Immature natural killer cell (primary cell): ENCODE results near the gene NSUN4. TPM values are rescaled to one million over a fixed set of nuclear protein-coding genes. Genes with fewer than 3 reads are reported as not detected.

Experiments
- DNase-seq, 3 donors: peaks; one replicate each; pipeline ENCODE4 v3.0.0; 2022; ENCODE audit warnings: mixed read lengths in 1 of 3
- H3K27ac Mint-ChIP-seq, 6 donors: one replicate each; pipeline ENCODE4 v1.8.0; 2020; ENCODE audit warnings: mixed read lengths in 6 of 6, mild to moderate bottlenecking in 5 of 6, inconsistent platforms in 4 of 6, moderate library complexity in 3 of 6
- H3K27me3 Mint-ChIP-seq, 3 donors: one replicate each; pipeline ENCODE4 v1.8.0; 2020 to 2021; ENCODE audit warnings: low read depth in 3 of 3, mild to moderate bottlenecking in 3 of 3, mixed read lengths in 3 of 3, moderate library complexity in 3 of 3, inconsistent platforms in 1 of 3
- H3K36me3 Mint-ChIP-seq, 3 donors: one replicate each; pipeline ENCODE4 v1.8.0; 2020; ENCODE audit warnings: mixed read lengths in 3 of 3, inconsistent platforms in 2 of 3, mild to moderate bottlenecking in 2 of 3
- H3K4me1 Mint-ChIP-seq, 2 donors: one replicate each; pipeline ENCODE4 v1.8.0; 2020; ENCODE audit warnings: inconsistent platforms in 2 of 2, mild to moderate bottlenecking in 2 of 2, mixed read lengths in 2 of 2, moderate library complexity in 1 of 2
- H3K4me3 Mint-ChIP-seq, 5 donors: one replicate each; pipeline ENCODE4 v1.8.0; 2020; ENCODE audit warnings: mild to moderate bottlenecking in 5 of 5, mixed read lengths in 5 of 5, inconsistent platforms in 3 of 5, moderate library complexity in 3 of 5
- H3K9me3 Mint-ChIP-seq, 6 donors: one replicate each; pipeline ENCODE4 v1.8.0; 2020; ENCODE audit warnings: mild to moderate bottlenecking in 6 of 6, mixed read lengths in 6 of 6, inconsistent platforms in 4 of 6, moderate library complexity in 3 of 6
- polyA plus RNA-seq, 3 donors: library from polyadenylated mRNA; unstranded; fragments of 300-500 nt; fragmentation: Illumina TruSeq; gene quantifications; one replicate each; pipeline ENCODE4 v1.2.3, GENCODE V29; 2021

NSUN4 gene
- polyA plus RNA-seq, 3 donors from 2014 or later = 3.4 to 16.3 (median 7.4) TPM

DNA sequence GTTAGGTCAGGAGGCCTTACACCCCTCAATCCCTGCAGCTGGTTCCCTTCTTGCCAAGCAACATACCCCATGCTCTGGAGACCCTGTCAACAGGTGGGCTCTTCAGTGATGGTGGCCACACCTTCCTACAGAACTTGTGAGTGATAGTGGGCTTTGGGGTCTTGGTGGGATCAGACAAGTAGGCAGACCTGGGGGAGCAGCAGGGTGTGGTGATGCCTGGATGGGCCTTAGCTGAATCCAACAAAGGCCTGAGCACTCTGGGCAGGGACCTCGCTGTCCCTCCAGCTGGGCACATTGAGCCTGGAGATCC, 68.4 kb downstream of the NSUN4 start:
- DNase-seq = no peak
- H3K36me3 Mint-ChIP-seq = no peaks in the 10 kb centered on the region
- H3K4me1 Mint-ChIP-seq = peaks cover 9 to 15% of the 10 kb centered on the region in 2 donors
- no peak overlapping the region for H3K4me3 Mint-ChIP-seq
- H3K27me3 Mint-ChIP-seq = peaks cover 2 to 3% (median 3%) of the 10 kb centered on the region in 3 donors
- H3K9me3 Mint-ChIP-seq = no peaks in the 10 kb centered on the region
- H3K27ac Mint-ChIP-seq = no peak overlapping the region

DNA sequence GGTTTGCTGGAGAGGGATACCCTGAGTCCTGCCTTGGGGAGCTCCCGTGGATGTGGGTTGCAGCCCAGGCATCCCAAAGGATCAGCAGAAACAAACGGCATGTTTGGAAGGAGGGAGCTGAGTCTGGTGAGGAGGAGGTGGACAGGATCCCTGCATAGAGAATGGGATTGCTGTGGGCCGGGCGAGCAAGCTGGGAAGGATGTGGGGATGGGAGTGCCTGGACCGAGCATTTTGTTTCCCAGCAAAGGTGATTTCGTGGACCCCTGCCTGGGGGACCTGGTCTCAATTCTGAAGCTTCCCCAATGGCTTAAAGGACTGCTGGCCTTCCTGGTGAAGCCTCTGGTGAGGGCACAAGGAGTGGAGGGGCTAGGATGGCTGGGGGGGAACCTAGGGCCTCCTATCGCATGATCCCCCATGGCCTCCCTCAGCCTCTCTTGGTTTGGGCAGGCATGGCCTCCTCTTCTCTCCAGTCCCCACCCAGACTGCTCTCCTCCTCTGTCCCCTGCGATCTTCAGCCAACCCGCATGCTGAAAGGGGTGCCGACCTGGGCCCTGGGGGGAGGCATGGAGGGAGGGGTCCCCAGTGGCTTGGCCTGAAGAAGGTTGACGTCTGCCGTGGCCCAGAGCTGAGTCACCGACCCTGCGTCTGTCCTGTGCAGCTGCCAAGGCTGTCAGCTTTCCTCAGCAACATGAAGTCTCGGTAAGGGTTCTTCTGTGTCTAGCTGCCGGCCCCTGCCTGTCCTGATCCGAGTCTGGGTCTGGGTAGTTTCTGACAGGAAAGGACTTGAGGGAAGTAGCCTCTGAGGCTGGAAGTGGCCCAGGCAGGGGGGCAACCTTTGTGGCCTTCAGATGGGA, 69.8 kb downstream of the NSUN4 start:
- DNase-seq = no peak
- Mint-ChIP-seq H3K36me3 (no peaks in the 10 kb centered on the region), H3K4me1 (peaks cover 9 to 15% of the 10 kb centered on the region in 2 donors), H3K27ac (no peak overlapping the region), H3K27me3 (peaks cover 2 to 5% (median 3%) of the 10 kb centered on the region in 3 donors), H3K9me3 (no peaks in the 10 kb centered on the region), H3K4me3 (no peak overlapping the region)

DNA sequence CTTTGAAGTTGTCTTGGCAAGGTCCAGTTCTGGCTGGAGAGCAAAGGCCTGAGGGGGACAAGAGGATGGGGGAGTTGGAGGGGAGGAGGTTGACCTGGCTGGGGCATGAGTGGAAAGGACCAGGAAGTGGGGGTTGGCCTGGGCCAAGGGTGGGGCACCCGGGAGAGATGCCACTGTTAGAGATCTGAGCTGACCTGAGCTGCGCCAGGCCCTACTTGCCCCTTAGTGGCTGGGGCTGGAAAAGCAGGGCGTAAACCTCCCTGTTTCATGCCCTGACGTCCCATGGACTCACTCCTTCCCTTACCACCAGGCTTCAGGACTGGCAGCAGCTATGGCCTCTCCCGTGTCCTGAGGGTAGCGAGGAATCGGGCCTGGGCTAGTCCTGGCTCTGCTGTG, 70.4 kb downstream of the NSUN4 start:
- Mint-ChIP-seq H3K9me3 (no peaks in the 10 kb centered on the region), H3K27me3 (peaks cover 2 to 5% (median 3%) of the 10 kb centered on the region in 3 donors), H3K4me3 (no peak overlapping the region), H3K4me1 (peaks cover 9 to 15% of the 10 kb centered on the region in 2 donors), H3K36me3 (no peaks in the 10 kb centered on the region), H3K27ac (no peak overlapping the region)
- DNase-seq = no peak

Other genes with a start within 250 kb of the NSUN4 start
- gene PIK3R3, start 208.2 kb upstream of the NSUN4 start, polyA plus RNA-seq = 1 to 10 TPM; 1.6 to 7.7 (median 3.7) TPM
- not detected for gene TSPAN1, start 165.7 kb upstream of the NSUN4 start, polyA plus RNA-seq
- gene P3R3URF, start 164.3 kb upstream of the NSUN4 start, polyA plus RNA-seq = not detected
- gene POMGNT1, start 142.4 kb upstream of the NSUN4 start, polyA plus RNA-seq = 10 to 100 TPM; 33.7 to 36.3 (median 35.7) TPM
- under 1 TPM in 1 of 3 donors, not detected in 2; 0.10 TPM for gene LURAP1, start 137.5 kb upstream of the NSUN4 start, polyA plus RNA-seq
- under 1 TPM in 2 of 3 donors, not detected in 1; 0.51 to 0.90 TPM for gene RAD54L, start 93.0 kb upstream of the NSUN4 start, polyA plus RNA-seq
- 10 to 100 TPM; 44.2 to 71.6 (median 65.4) TPM for gene LRRC41, start 37.2 kb upstream of the NSUN4 start, polyA plus RNA-seq
- gene UQCRH, start 37.1 kb upstream of the NSUN4 start, polyA plus RNA-seq = 100 to 1,000 TPM; 222 to 278 (median 252) TPM
- gene FAAH, start 53.5 kb downstream of the NSUN4 start, polyA plus RNA-seq = 1 to 10 TPM; 1.8 to 2.8 (median 2.1) TPM
- gene DMBX1, start 149.0 kb downstream of the NSUN4 start, polyA plus RNA-seq = not detected
- gene KNCN, start 210.8 kb downstream of the NSUN4 start, polyA plus RNA-seq = not detected